Suprapubic skin (tissue), 4 donors: ENCODE measurements around the gene RAX. TPM values are rescaled to one million over a fixed set of nuclear protein-coding genes. Genes with fewer than 3 reads are reported as not detected.

Experiments
- DNase-seq, 2 donors: peaks; one replicate each; pipeline ENCODE4 v3.0.0-alpha.2; 2019; ENCODE audit warnings: low spot score in 2 of 2
- H3K27ac ChIP-seq: fragments of 200-600 bp; sonication (generic); one replicate; pipeline ENCODE4 v1.5.1; 2019
- H3K27me3 ChIP-seq: fragments of 200-600 bp; sonication (generic); one replicate; pipeline ENCODE4 v1.5.1; 2019
- H3K36me3 ChIP-seq: fragments of 200-600 bp; sonication (generic); one replicate; pipeline ENCODE4 v1.5.1; 2019
- H3K4me1 ChIP-seq: fragments of 200-600 bp; sonication (generic); one replicate; pipeline ENCODE4 v1.5.1; 2019
- H3K4me3 ChIP-seq: fragments of 200-600 bp; sonication (generic); one replicate; pipeline ENCODE4 v1.5.1; 2019; ENCODE audit warnings: mild to moderate bottlenecking
- H3K9me3 ChIP-seq: fragments of 200-600 bp; sonication (generic); one replicate; pipeline ENCODE4 v1.5.1; 2019
- CTCF ChIP-seq, 2 donors: fragments of 200-600 bp in 1 of 2; fragments of 450-650 bp in 1 of 2; sonication (generic) in 1 of 2; IDR thresholded peaks; one replicate each; pipeline ENCODE4 v1.5.1; 2016 to 2019; ENCODE audit warnings: antibody characterized with exemption in 2 of 2, mild to moderate bottlenecking in 1 of 2, moderate library complexity in 1 of 2
- EP300 ChIP-seq: sonication (generic); formaldehyde crosslinking; IDR thresholded peaks from one replicate; pipeline ENCODE4 v1.6.1; 2017; ENCODE audit warnings: antibody characterized with exemption
- POLR2A ChIP-seq, 2 donors: fragments of 450-650 bp; IDR thresholded peaks; one replicate each; pipeline ENCODE4 v1.6.1; 2017; ENCODE audit warnings: antibody characterized with exemption in 2 of 2, mild to moderate bottlenecking in 2 of 2, moderate library complexity in 2 of 2
- POLR2AphosphoS5 ChIP-seq, 3 donors: sonication (generic); formaldehyde crosslinking; IDR thresholded peaks; one replicate each; pipeline ENCODE4 v1.6.1; 2017; ENCODE audit warnings: antibody characterized with exemption in 3 of 3
- WGBS: methylation state at CpG from one replicate; pipeline ENCODE4 v1.1.5; 2018; 5-methylcytosine and 5-hydroxymethylcytosine counted together
- total RNA-seq, 4 donors: library from RNA; depleted of rRNA; stranded (reverse); fragments of >200 nt; gene quantifications; one replicate each; pipeline ENCODE4 v1.1.0, GENCODE V29; 2016

The RAX gene
- total RNA-seq, 4 donors from 2014 or later = 0.18 TPM; not detected in 3

- TF ChIP-seq EP300 = no peak
- no peak for TF ChIP-seq CTCF (IDR thresholded peaks at IDR 0.05)
- no peak for TF ChIP-seq POLR2A (IDR thresholded peaks at IDR 0.05)
- no peak for TF ChIP-seq POLR2AphosphoS5 (IDR thresholded peaks at IDR 0.05)
- DNase-seq = no peak
- Histone ChIP-seq H3K4me3 (no peak overlapping the region), H3K27ac (no peak overlapping the region), H3K4me1 (peaks cover 12% of the 10 kb centered on the region), H3K9me3 (no peaks in the 10 kb centered on the region), H3K36me3 (no peaks in the 10 kb centered on the region), H3K27me3 (peaks cover 26% of the 10 kb centered on the region)
- WGBS = 93% methylated on average over 6 of the region's 6 CpGs
These were observed 33.4 kb upstream of the RAX start for GRCh38 chr18:59306640-59307039.

GRCh38 chr18:59305295-59305694 is 32.0 kb upstream of the RAX start:
- Histone ChIP-seq H3K27ac (no peak overlapping the region), H3K27me3 (peaks cover 23% of the 10 kb centered on the region), H3K9me3 (no peaks in the 10 kb centered on the region), H3K36me3 (no peaks in the 10 kb centered on the region), H3K4me1 (peaks cover 12% of the 10 kb centered on the region), H3K4me3 (no peak overlapping the region)
- no peak for TF ChIP-seq POLR2AphosphoS5 (IDR thresholded peaks at IDR 0.05)
- no peak for TF ChIP-seq POLR2A (IDR thresholded peaks at IDR 0.05)
- TF ChIP-seq EP300 = no peak
- no peak for TF ChIP-seq CTCF (IDR thresholded peaks at IDR 0.05)
- no peak for DNase-seq
- 72% methylated on average over 4 of the region's 4 CpGs for WGBS

- Histone ChIP-seq H3K4me1 (peaks cover 8% of the 10 kb centered on the region), H3K27ac (no peak overlapping the region), H3K27me3 (peaks cover 23% of the 10 kb centered on the region), H3K36me3 (no peaks in the 10 kb centered on the region), H3K4me3 (no peak overlapping the region), H3K9me3 (no peaks in the 10 kb centered on the region)
- WGBS = 80% methylated on average over 9 of the region's 9 CpGs
- TF ChIP-seq POLR2AphosphoS5 (IDR thresholded peaks at IDR 0.05) (no peak), EP300 (no peak), POLR2A (IDR thresholded peaks at IDR 0.05) (no peak), CTCF (IDR thresholded peaks at IDR 0.05) (no peak)
- no peak for DNase-seq
These were observed 30.5 kb upstream of the RAX start for GRCh38 chr18:59303656-59304195.

- DNase-seq = no peak
- TF ChIP-seq POLR2A (IDR thresholded peaks at IDR 0.05) (no peak), CTCF (IDR thresholded peaks at IDR 0.05) (no peak), POLR2AphosphoS5 (IDR thresholded peaks at IDR 0.05) (no peak), EP300 (no peak)
- 100% methylated on average over 2 of the region's 2 CpGs for WGBS
- peaks cover 22% of the 10 kb centered on the region for H3K27me3 ChIP-seq
- peaks cover under 1% of the 10 kb centered on the region for H3K4me1 ChIP-seq
- H3K36me3 ChIP-seq = no peaks in the 10 kb centered on the region
- no peaks in the 10 kb centered on the region for H3K9me3 ChIP-seq
- no peak overlapping the region for H3K27ac ChIP-seq
- no peak overlapping the region for H3K4me3 ChIP-seq
These were observed 29.8 kb upstream of the RAX start for GRCh38 chr18:59303006-59303405.

GRCh38 chr18:59301929-59302328 is 28.7 kb upstream of the RAX start:
- 88% methylated on average over 4 of the region's 4 CpGs for WGBS
- H3K27me3 ChIP-seq = peaks cover 24% of the 10 kb centered on the region
- no peak for DNase-seq

More at GRCh38 chr18:59301929-59302328, 28.7 kb upstream of the RAX start:
- Histone ChIP-seq H3K4me3 (no peak overlapping the region), H3K27ac (no peak overlapping the region), H3K9me3 (no peaks in the 10 kb centered on the region), H3K4me1 (no peaks in the 10 kb centered on the region), H3K36me3 (no peaks in the 10 kb centered on the region)
- no peak for TF ChIP-seq POLR2A (IDR thresholded peaks at IDR 0.05)
